PC-3 (cell line): ENCODE data around the gene SRSF2.

Experiments
- EZH2 ChIP-seq: fragments of 300-600 bp; sonication (generic); IDR thresholded peaks from one replicate; pipeline ENCODE4 v1.6.1; 2017; ENCODE audit warnings: antibody characterized with exemption, mild to moderate bottlenecking, low read length; ENCODE audit not compliant: unreplicated experiment
- EZH2phosphoT487 ChIP-seq: fragments of 300-600 bp; sonication (generic); IDR thresholded peaks from 2 replicates; pipeline ENCODE4 v1.6.1; 2018; ENCODE audit warnings: mild to moderate bottlenecking, antibody characterized with exemption, low read length, borderline replicate concordance
- TF ChIP-seq, protein P1 (sequence below): fragments of 300-600 bp; sonication (generic); conservative IDR thresholded peaks from 2 replicates; pipeline ENCODE4 v1.5.1; 2017; ENCODE audit warnings: antibody characterized with exemption, low read depth, mild to moderate bottlenecking, low read length

DNA sequence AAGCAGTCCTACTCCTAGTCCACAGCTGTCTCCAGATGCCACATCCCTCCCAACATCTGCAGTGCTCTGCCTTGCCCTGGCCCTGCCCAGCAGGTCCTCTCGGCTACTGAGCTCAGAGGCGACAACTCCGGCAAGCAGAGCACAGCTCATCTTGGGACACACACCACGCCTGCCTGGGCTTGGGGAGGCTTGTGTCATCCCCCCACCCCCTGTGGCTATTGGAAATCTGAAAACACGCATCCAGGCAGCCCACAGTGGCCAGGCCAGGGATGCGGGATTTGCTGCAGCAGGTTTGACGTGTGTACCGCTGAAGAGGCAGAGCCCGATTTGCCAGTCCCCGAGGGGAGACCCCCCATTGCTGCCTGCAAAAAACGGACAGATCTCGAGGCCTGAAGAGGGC is 51.8 kb downstream of the SRSF2 start:
- TF ChIP-seq, protein P1, sequence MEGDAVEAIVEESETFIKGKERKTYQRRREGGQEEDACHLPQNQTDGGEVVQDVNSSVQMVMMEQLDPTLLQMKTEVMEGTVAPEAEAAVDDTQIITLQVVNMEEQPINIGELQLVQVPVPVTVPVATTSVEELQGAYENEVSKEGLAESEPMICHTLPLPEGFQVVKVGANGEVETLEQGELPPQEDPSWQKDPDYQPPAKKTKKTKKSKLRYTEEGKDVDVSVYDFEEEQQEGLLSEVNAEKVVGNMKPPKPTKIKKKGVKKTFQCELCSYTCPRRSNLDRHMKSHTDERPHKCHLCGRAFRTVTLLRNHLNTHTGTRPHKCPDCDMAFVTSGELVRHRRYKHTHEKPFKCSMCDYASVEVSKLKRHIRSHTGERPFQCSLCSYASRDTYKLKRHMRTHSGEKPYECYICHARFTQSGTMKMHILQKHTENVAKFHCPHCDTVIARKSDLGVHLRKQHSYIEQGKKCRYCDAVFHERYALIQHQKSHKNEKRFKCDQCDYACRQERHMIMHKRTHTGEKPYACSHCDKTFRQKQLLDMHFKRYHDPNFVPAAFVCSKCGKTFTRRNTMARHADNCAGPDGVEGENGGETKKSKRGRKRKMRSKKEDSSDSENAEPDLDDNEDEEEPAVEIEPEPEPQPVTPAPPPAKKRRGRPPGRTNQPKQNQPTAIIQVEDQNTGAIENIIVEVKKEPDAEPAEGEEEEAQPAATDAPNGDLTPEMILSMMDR: no peak
- TF ChIP-seq EZH2phosphoT487: no peak
- no peak for TF ChIP-seq EZH2
